Endodermal cell (in vitro differentiated cells): ENCODE results near the gene P2RX6. TPM values are rescaled to one million over a fixed set of nuclear protein-coding genes. Genes with fewer than 3 reads are reported as not detected.

Experiments
- DNase-seq: peaks from one replicate; pipeline ENCODE4 v3.0.0-alpha.2; 2017
- H3K27ac ChIP-seq: 2 replicates; pipeline ENCODE4 v1.5.1; 2013; ENCODE audit warnings: mild to moderate bottlenecking, low read depth, low read length, moderate library complexity
- H3K27me3 ChIP-seq: 2 replicates; pipeline ENCODE4 v1.6.1; 2013; ENCODE audit warnings: mild to moderate bottlenecking, low read length, moderate library complexity; ENCODE audit not compliant: insufficient read depth, control insufficient read depth, poor library complexity, severe bottlenecking
- H3K36me3 ChIP-seq: 2 replicates; pipeline ENCODE4 v1.7.0; 2013; ENCODE audit warnings: mild to moderate bottlenecking, low read length, moderate library complexity; ENCODE audit not compliant: control insufficient read depth, insufficient read depth
- H3K4me1 ChIP-seq: one replicate; pipeline ENCODE4 v1.7.0; 2013; ENCODE audit warnings: low read length; ENCODE audit not compliant: control insufficient read depth, insufficient read depth
- H3K4me3 ChIP-seq: 2 replicates; pipeline ENCODE4 v1.5.1; 2013; ENCODE audit warnings: mild to moderate bottlenecking, low read length, moderate library complexity
- H3K9ac ChIP-seq: 2 replicates; pipeline ENCODE4 v1.6.1; 2013; ENCODE audit warnings: mild to moderate bottlenecking, low read length, moderate library complexity; ENCODE audit not compliant: poor library complexity, severe bottlenecking; ENCODE audit errors: extremely low read depth
- H3K9me3 ChIP-seq: 2 replicates; pipeline ENCODE4 v1.6.1; 2013; ENCODE audit warnings: mild to moderate bottlenecking, low read length, moderate library complexity; ENCODE audit not compliant: control insufficient read depth
- H3K27ac Mint-ChIP-seq: 2 replicates; pipeline ENCODE4 v1.8.0; 2020; ENCODE audit warnings: mixed read lengths
- H3K27me3 Mint-ChIP-seq: 2 replicates; pipeline ENCODE4 v1.8.0; 2021; ENCODE audit warnings: mild to moderate bottlenecking, mixed read lengths; ENCODE audit not compliant: insufficient read depth
- H3K36me3 Mint-ChIP-seq: 2 replicates; pipeline ENCODE4 v1.8.0; 2020; ENCODE audit warnings: low read depth, mixed read lengths
- H3K4me1 Mint-ChIP-seq: 2 replicates; pipeline ENCODE4 v1.8.0; 2020; ENCODE audit warnings: mixed read lengths
- H3K4me3 Mint-ChIP-seq: 2 replicates; pipeline ENCODE4 v1.8.0; 2020; ENCODE audit warnings: mild to moderate bottlenecking, moderate library complexity, mixed read lengths
- H3K9me3 Mint-ChIP-seq: 2 replicates; pipeline ENCODE4 v1.8.0; 2020; ENCODE audit warnings: mild to moderate bottlenecking, mixed read lengths
- WGBS, 2 experiments: methylation state at CpG; one replicate each; pipeline versions ENCODE4 v1.1.5 to v1.1.7; 2013; ENCODE audit warnings: missing lambda C conversion rate in 2 of 2, mixed read lengths in 1 of 2; ENCODE audit not compliant: insufficient coverage in 1 of 2, insufficient read length in 1 of 2; 5-methylcytosine and 5-hydroxymethylcytosine counted together
- total RNA-seq, 2 donors: library from RNA; stranded (reverse); fragmentation: NEBNext Ultra II Directional in 1 of 2; extraction: Animal tissue kit (Norgen Biotek cat#: 25700) in 1 of 2; gene quantifications; 2 replicates in 1 of 2; 3 replicates in 1 of 2; pipeline ENCODE4 v1.2.1, GENCODE V29; 2021
- TF ChIP-seq, protein P1 (sequence below): fragments of 200-600 bp; sonication (generic); conservative IDR thresholded peaks from 2 replicates; pipeline ENCODE4 v1.5.0; 2021; ENCODE audit warnings: antibody characterized with exemption, mild to moderate bottlenecking

The P2RX6 gene
- total RNA-seq, 2 donors from 2014 or later = 0.73 to 1.9 TPM

DNA sequence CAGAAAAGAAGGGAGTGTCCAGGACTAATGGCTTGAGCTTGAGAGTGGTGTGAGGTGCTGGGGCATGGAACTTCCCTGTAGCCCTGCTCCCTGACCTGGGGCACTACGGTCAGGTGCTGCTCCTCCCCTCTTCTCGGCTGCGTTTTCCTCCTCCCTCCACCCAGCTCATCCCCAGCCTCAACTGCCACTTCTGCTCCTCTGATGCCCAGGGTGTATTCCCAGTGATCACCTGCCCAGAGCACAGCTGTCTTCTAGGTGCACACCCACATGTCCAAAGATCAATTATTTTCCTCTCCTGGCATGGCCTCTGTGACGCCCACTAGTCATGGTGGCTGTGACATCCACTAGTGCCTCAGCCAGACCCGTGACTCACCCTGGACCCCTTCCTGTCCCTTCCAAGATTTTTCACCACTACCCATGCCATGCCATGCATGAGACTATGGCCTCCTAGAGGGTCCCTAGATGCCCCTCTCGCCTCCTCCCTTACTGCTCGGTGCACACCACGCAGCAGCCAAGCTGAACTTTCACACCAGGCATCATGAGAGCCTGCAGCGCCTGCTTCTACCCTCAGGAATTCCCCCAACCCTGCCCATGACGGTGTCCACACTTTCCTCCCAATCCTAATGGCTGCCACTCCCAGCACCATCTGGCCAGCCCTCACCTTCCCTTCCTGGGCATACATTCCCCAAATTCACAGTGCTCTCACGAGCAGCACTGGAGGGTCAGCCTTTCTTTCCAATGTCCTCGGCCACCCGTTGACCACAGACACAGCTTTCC lies 1.9 kb downstream of the P2RX6 start:
- no peaks in the 10 kb centered on the region for H3K4me1 ChIP-seq
- peaks cover 13% of the 10 kb centered on the region for H3K9me3 ChIP-seq
- no peak overlapping the region for H3K27ac ChIP-seq
- H3K27me3 Mint-ChIP-seq = peaks cover 27% of the 10 kb centered on the region
- no peak overlapping the region for H3K4me3 ChIP-seq
- no peaks in the 10 kb centered on the region for H3K36me3 ChIP-seq
- no peak overlapping the region for H3K4me3 Mint-ChIP-seq
- no peak for DNase-seq
- no peak overlapping the region for H3K27ac Mint-ChIP-seq
- H3K36me3 Mint-ChIP-seq = no peaks in the 10 kb centered on the region
- peaks cover 17% of the 10 kb centered on the region for H3K9me3 Mint-ChIP-seq
- H3K9ac ChIP-seq = no peak overlapping the region
- WGBS, 2 experiments = 84 to 92% methylated on average over 7 to 13 of the region's 13 CpGs
- peaks cover 14% of the 10 kb centered on the region for H3K4me1 Mint-ChIP-seq
- H3K27me3 ChIP-seq = no peaks in the 10 kb centered on the region
- TF ChIP-seq, protein P1, sequence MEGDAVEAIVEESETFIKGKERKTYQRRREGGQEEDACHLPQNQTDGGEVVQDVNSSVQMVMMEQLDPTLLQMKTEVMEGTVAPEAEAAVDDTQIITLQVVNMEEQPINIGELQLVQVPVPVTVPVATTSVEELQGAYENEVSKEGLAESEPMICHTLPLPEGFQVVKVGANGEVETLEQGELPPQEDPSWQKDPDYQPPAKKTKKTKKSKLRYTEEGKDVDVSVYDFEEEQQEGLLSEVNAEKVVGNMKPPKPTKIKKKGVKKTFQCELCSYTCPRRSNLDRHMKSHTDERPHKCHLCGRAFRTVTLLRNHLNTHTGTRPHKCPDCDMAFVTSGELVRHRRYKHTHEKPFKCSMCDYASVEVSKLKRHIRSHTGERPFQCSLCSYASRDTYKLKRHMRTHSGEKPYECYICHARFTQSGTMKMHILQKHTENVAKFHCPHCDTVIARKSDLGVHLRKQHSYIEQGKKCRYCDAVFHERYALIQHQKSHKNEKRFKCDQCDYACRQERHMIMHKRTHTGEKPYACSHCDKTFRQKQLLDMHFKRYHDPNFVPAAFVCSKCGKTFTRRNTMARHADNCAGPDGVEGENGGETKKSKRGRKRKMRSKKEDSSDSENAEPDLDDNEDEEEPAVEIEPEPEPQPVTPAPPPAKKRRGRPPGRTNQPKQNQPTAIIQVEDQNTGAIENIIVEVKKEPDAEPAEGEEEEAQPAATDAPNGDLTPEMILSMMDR = no peak

DNA sequence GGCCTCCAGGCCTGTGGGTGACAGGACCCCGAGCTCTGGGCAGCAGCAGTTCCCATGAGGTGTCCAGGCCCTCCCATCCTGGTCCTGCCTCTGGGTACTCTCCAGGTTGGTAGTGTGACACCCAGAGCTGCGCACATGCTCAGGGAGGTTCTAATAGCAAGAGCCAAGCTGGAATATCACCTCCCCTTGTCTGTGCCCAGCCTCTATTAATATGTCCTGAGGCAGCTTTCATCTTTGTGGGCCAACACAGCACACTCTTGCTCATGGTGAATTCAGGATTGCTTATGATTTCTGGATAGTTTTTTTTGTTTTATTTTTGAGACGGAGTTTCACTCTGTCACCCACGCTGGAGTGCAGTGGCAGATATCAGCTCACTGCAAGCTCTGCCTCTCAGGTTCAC lies 3.3 kb downstream of the P2RX6 start:
- Histone ChIP-seq H3K4me1 (no peaks in the 10 kb centered on the region), H3K9me3 (peaks cover 13% of the 10 kb centered on the region), H3K27ac (no peak overlapping the region), H3K4me3 (no peak overlapping the region), H3K27me3 (no peaks in the 10 kb centered on the region), H3K9ac (no peak overlapping the region), H3K36me3 (no peaks in the 10 kb centered on the region)
- H3K4me3 Mint-ChIP-seq = no peak overlapping the region
- H3K9me3 Mint-ChIP-seq = peaks cover 17% of the 10 kb centered on the region
- peaks cover 14% of the 10 kb centered on the region for H3K4me1 Mint-ChIP-seq
- peaks cover 27% of the 10 kb centered on the region for H3K27me3 Mint-ChIP-seq
- TF ChIP-seq, protein P1 = no peak
- no peak overlapping the region for H3K27ac Mint-ChIP-seq
- no peaks in the 10 kb centered on the region for H3K36me3 Mint-ChIP-seq
- no peak for DNase-seq
- 90 to 92% methylated on average over 4 of the region's 4 CpGs for WGBS, 2 experiments

DNA sequence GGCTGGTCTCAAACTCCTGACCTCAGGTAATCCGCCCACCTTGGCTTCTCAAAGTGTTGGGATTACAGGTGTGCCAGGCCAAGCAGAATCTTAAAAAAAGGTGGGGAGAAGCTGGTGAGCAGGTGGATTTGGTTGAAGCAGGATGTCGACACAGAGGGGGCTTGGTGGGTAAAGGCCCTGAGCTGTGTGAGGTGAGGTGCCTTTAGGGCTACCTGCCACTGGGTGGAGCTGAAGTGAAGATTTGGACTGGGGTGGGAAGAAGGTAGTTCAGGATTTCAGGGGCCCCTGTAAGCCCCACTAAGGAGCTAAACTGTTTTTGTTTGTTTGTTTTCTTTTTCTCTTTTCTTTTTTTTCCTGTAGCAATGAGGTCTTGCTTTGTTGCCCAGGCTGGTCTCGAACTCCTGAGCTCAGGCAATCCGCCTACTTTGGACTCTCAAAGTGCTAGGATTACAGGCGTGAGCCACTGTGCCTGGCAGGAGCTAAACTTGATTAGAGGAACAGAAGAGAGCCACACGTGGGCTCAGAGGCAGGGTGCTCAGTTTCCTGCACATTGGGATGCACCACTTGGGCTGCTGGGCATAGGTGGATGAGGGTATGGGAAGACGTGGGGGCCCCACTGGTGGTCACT lies 6.0 kb downstream of the P2RX6 start:
- Histone ChIP-seq H3K9ac (no peak overlapping the region), H3K27ac (no peak overlapping the region), H3K4me1 (no peaks in the 10 kb centered on the region), H3K27me3 (no peaks in the 10 kb centered on the region), H3K9me3 (peaks cover 13% of the 10 kb centered on the region), H3K4me3 (no peak overlapping the region), H3K36me3 (no peaks in the 10 kb centered on the region)
- Mint-ChIP-seq H3K27ac (no peak overlapping the region), H3K4me3 (no peak overlapping the region), H3K27me3 (peaks cover 19% of the 10 kb centered on the region), H3K36me3 (no peaks in the 10 kb centered on the region), H3K4me1 (peaks cover 3% of the 10 kb centered on the region), H3K9me3 (peaks cover 17% of the 10 kb centered on the region)
- TF ChIP-seq, protein P1 = peak; percentile 76
- peak; percentile 82 for DNase-seq
- WGBS, 2 experiments = 80 to 81% methylated on average over 6 to 7 of the region's 7 CpGs
